Progenitor cell of endocrine pancreas (in vitro differentiated cells): ENCODE measurements around the gene ERICH6. TPM values are rescaled to one million over a fixed set of nuclear protein-coding genes. Genes with fewer than 3 reads are reported as not detected.

ENCODE experiments used
- DNase-seq: peaks from one replicate; pipeline ENCODE4 v3.0.0; 2021; ENCODE audit warnings: low spot score; ENCODE audit not compliant: unreplicated experiment
- H3K27ac Mint-ChIP-seq: 2 replicates; pipeline ENCODE4 v1.8.0; 2021; ENCODE audit warnings: mild to moderate bottlenecking, moderate library complexity, mixed read lengths
- H3K27me3 Mint-ChIP-seq: 2 replicates; pipeline ENCODE4 v1.8.0; 2021; ENCODE audit warnings: mixed read lengths
- H3K36me3 Mint-ChIP-seq: 2 replicates; pipeline ENCODE4 v1.8.0; 2022; ENCODE audit warnings: mixed read lengths; ENCODE audit not compliant: insufficient read depth
- H3K4me1 Mint-ChIP-seq: 2 replicates; pipeline ENCODE4 v1.8.0; 2021; ENCODE audit warnings: low read depth, mixed read lengths
- H3K4me3 Mint-ChIP-seq: 2 replicates; pipeline ENCODE4 v1.8.0; 2021; ENCODE audit warnings: low read depth, mild to moderate bottlenecking, moderate library complexity, mixed read lengths
- H3K9me3 Mint-ChIP-seq: 2 replicates; pipeline ENCODE4 v1.8.0; 2021; ENCODE audit warnings: low read depth, mixed read lengths
- total RNA-seq: library from RNA; stranded (reverse); gene quantifications from 2 replicates; pipeline ENCODE4 v1.2.1, GENCODE V29; 2021
- TF ChIP-seq, protein P1 (sequence below): fragments of 200-600 bp; sonication (generic); IDR thresholded peaks from one replicate; pipeline ENCODE4 v1.5.0; 2021; ENCODE audit warnings: antibody characterized with exemption, mild to moderate bottlenecking; ENCODE audit not compliant: unreplicated experiment

The ERICH6 gene
- total RNA-seq, 1 donor from 2014 or later = not detected

DNA sequence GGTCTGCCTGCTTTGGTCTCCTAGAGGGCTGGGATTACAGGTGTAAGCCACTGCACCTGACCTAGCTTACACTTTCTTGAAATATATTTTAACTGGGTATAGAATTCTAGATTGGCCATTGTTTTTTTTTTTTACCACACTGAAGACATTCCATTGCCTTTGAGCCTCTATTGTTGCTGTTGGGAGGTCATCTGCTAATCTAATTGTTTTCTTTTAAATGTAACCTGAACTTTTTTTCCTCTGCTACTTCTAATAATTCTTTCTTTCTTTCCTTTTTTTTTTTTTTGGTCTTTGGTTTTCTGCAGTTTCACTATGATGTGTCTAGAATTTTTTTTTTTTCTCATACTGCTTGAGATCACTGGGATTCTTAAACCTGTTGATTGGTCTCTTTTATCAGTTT, 28.1 kb downstream of the ERICH6 start:
- H3K4me3 Mint-ChIP-seq = no peak overlapping the region
- peaks cover 11% of the 10 kb centered on the region for H3K9me3 Mint-ChIP-seq
- no peaks in the 10 kb centered on the region for H3K27me3 Mint-ChIP-seq
- TF ChIP-seq, protein P1, sequence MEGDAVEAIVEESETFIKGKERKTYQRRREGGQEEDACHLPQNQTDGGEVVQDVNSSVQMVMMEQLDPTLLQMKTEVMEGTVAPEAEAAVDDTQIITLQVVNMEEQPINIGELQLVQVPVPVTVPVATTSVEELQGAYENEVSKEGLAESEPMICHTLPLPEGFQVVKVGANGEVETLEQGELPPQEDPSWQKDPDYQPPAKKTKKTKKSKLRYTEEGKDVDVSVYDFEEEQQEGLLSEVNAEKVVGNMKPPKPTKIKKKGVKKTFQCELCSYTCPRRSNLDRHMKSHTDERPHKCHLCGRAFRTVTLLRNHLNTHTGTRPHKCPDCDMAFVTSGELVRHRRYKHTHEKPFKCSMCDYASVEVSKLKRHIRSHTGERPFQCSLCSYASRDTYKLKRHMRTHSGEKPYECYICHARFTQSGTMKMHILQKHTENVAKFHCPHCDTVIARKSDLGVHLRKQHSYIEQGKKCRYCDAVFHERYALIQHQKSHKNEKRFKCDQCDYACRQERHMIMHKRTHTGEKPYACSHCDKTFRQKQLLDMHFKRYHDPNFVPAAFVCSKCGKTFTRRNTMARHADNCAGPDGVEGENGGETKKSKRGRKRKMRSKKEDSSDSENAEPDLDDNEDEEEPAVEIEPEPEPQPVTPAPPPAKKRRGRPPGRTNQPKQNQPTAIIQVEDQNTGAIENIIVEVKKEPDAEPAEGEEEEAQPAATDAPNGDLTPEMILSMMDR = no peak
- DNase-seq = no peak
- no peak overlapping the region for H3K27ac Mint-ChIP-seq
- H3K4me1 Mint-ChIP-seq = no peaks in the 10 kb centered on the region
- no peaks in the 10 kb centered on the region for H3K36me3 Mint-ChIP-seq

DNA sequence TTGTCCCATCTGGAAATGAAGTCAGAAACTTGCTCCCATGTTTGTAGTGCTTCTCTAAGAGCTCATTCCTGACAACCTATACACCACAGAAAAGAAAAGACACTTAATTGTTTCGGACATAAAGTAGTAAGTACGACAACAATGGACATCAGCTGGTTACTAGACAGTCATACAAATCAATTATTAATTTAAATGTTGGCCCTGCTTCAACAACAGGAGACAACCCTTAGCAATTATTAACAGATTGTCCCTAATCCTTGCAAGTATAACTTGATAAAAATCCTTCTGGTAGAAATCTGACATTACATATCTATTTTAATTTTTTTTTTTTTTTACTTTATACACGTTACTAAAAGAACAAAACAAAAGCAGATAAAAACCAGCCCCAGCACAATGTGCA, 29.8 kb downstream of the ERICH6 start:
- Mint-ChIP-seq H3K27ac (no peak overlapping the region), H3K4me3 (no peak overlapping the region), H3K4me1 (no peaks in the 10 kb centered on the region), H3K9me3 (peaks cover 11% of the 10 kb centered on the region), H3K27me3 (no peaks in the 10 kb centered on the region), H3K36me3 (no peaks in the 10 kb centered on the region)
- TF ChIP-seq, protein P1 = no peak
- DNase-seq = no peak

DNA sequence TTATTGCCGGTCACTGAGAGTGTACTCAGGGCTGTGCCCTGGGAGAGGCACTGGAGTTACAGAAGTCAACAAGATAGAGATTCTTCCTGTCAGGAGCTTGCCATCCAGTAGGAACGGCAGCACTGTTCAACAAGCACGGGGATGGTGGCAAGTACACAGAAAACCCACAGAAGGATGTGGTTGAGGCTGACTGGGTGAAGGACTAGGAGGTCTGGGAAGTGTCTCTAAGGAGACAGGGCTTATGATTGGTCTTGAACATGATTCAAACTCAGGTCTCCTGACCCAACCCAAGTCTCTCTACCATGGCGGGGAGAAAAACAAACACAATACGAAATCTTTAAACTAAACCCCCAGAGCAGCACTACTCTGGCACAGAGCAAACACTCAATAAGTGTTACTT, 37.6 kb downstream of the ERICH6 start:
- Mint-ChIP-seq H3K27me3 (peaks cover 8% of the 10 kb centered on the region), H3K27ac (no peak overlapping the region), H3K36me3 (no peaks in the 10 kb centered on the region), H3K9me3 (no peaks in the 10 kb centered on the region), H3K4me3 (no peak overlapping the region), H3K4me1 (no peaks in the 10 kb centered on the region)
- TF ChIP-seq, protein P1 = no peak
- DNase-seq = no peak

DNA sequence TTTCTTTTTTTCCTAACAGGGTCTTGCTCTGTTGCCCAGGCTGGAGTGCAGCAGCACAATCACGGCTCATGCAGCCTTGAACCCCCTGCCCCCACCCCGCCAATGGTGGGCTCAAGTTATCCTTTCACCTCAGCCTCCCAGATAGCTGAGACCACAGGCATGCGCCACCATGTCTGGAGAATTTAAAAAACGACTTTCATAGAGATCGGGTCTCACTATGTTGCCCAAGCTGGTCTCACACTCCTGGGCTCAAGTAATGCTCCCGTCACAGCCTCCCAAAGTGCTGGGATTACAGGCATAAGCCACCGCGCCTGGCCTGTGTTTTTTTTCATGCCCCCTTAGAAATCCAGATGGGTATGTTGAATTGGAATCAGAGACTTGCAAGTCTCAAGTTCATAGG, 40.3 kb downstream of the ERICH6 start:
- no peaks in the 10 kb centered on the region for H3K36me3 Mint-ChIP-seq
- H3K27me3 Mint-ChIP-seq = peaks cover 8% of the 10 kb centered on the region
- no peak for DNase-seq
- H3K9me3 Mint-ChIP-seq = no peaks in the 10 kb centered on the region
- no peak overlapping the region for H3K4me3 Mint-ChIP-seq
- no peaks in the 10 kb centered on the region for H3K4me1 Mint-ChIP-seq
- TF ChIP-seq, protein P1 = no peak
- H3K27ac Mint-ChIP-seq = no peak overlapping the region

DNA sequence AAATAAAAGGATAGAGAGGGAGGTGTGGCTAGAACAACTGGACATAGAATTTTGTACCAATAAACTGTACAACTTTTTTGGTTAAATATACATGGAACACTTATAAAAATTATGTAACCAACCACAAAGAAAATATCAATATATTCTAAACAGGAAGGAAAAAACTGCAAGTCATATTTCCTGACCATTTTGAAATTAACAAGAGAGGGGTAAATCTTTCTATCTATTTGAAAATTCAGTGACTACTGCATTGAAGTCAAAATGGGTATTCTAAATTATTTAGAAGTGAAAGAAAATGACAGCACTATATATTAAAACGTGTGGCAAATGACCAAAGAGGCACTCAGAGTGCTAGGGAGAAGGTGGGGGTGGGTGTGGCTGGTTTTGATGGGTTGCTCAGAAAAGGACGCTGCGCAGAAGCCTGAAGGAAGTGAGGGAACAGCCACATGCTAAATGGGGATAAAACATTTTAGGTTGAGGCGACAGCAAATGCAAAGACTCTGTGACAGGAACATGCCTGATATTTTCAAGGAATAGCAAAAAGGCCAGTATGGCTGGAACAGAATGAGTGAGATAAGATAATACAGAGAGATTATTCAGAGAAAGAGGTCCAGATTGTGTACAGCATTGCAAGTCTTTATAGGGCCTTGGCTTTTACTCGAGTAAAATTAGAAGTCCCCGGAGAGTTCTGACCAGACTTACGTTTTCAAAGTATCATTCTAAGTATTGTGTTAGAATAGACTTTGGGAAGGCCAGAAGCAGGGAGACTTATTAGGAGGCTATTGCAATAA, 41.1 kb downstream of the ERICH6 start:
- Mint-ChIP-seq H3K4me3 (no peak overlapping the region), H3K36me3 (no peaks in the 10 kb centered on the region), H3K27me3 (peaks cover 8% of the 10 kb centered on the region), H3K27ac (no peak overlapping the region), H3K9me3 (no peaks in the 10 kb centered on the region), H3K4me1 (no peaks in the 10 kb centered on the region)
- DNase-seq = no peak
- TF ChIP-seq, protein P1 = no peak
